Ramos (cell line): Measurements from ENCODE around the gene TMEM225B.
"Not testable (repeated sequence)": the region's sequence is repeated elsewhere in the genome, so short reads cannot be mapped to it uniquely, and the experiment has no call there.

Source experiments
- in situ Hi-C: fragments of 300-500 bp; cut with MboI; formaldehyde crosslinking; loops from one replicate; pipeline ENCODE4 v1.14.3; 2022; ENCODE audit warnings: low sequenced_read_pairs; ENCODE audit not compliant: unreplicated experiment

Gene TMEM225B

GRCh38 chr7:99597762-99598501 lies at the start of gene TMEM225B:
Gene TMEM225B (plus strand): TSS chr7:99598267. CDS start chr7:99604389, 6,122 bp downstream.
- in situ Hi-C loops, result no loop called here

GRCh38 chr7:99549545-99549944 lies 48.5 kb upstream of the TMEM225B start:
- in situ Hi-C loops, result not testable (repeated sequence)

- in situ Hi-C loops, result no loop called here
Observed at GRCh38 chr7:99551334-99551733, 46.7 kb upstream of the TMEM225B start.

GRCh38 chr7:99551767-99552463 lies 46.2 kb upstream of the TMEM225B start, which contains the start of gene FAM200A:
Gene FAM200A (minus strand): TSS chr7:99552114. CDS start chr7:99548407, 3,707 bp downstream.
- in situ Hi-C loops, result no loop called here

GRCh38 chr7:99553039-99553438 lies 45.0 kb upstream of the TMEM225B start:
- in situ Hi-C loops, result no loop called here

GRCh38 chr7:99554939-99555338 lies 43.1 kb upstream of the TMEM225B start:
- in situ Hi-C loops, result no loop called here

- in situ Hi-C loops, result no loop called here
Observed at GRCh38 chr7:99557196-99557607, 40.9 kb upstream of the TMEM225B start.

GRCh38 chr7:99557940-99558305 lies 40.1 kb upstream of the TMEM225B start:
- in situ Hi-C loops, result no loop called here

GRCh38 chr7:99558306-99559174 lies 39.5 kb upstream of the TMEM225B start, which contains the start of gene ZNF655:
Gene ZNF655 (plus strand): TSS chr7:99558642. CDS start chr7:99560560, 1,918 bp downstream.
- in situ Hi-C loops, result no loop called here

- in situ Hi-C loops, result no loop called here
Observed at GRCh38 chr7:99559175-99559915, 38.7 kb upstream of the TMEM225B start.

- in situ Hi-C loops, result loop anchor here (5.0 kb wide), 1 partner anchor 56 kb away; the partner anchor contains the start of gene ZSCAN25
Observed at GRCh38 chr7:99560834-99561736, 37.0 kb upstream of the TMEM225B start.

GRCh38 chr7:99561737-99562051 lies 36.4 kb upstream of the TMEM225B start:
- in situ Hi-C loops, result loop anchor here (5.0 kb wide), 1 partner anchor 56 kb away; the partner anchor contains the start of gene ZSCAN25

- in situ Hi-C loops, result loop anchor here (5.0 kb wide), 1 partner anchor 55 kb away; the partner anchor contains the start of gene ZSCAN25
Observed at GRCh38 chr7:99562114-99562784, 35.8 kb upstream of the TMEM225B start.

GRCh38 chr7:99562832-99563231 lies 35.2 kb upstream of the TMEM225B start:
- in situ Hi-C loops, result loop anchor here (5.0 kb wide), 1 partner anchor 54 kb away; the partner anchor contains the start of gene ZSCAN25

GRCh38 chr7:99563650-99564049 lies 34.4 kb upstream of the TMEM225B start:
- in situ Hi-C loops, result loop anchor here (5.0 kb wide), 1 partner anchor 54 kb away; the partner anchor contains the start of gene ZSCAN25

- in situ Hi-C loops, result not testable (repeated sequence)
Observed at GRCh38 chr7:99568770-99569169, 29.3 kb upstream of the TMEM225B start.

- in situ Hi-C loops, result no loop called here
Observed at GRCh38 chr7:99571768-99572167, 26.3 kb upstream of the TMEM225B start.

GRCh38 chr7:99573257-99573656 lies 24.8 kb upstream of the TMEM225B start:
- in situ Hi-C loops, result no loop called here
